Panc1 (cell line): ENCODE measurements around the gene GPR55.

Source experiments
- CTCF ChIP-seq: fragments of 450-650 bp; IDR thresholded peaks from 2 replicates; pipeline ENCODE4 v1.5.1; 2017; ENCODE audit warnings: mild to moderate bottlenecking
- REST ChIP-seq, 2 experiments: IDR thresholded peaks; 2 replicates each; pipeline ENCODE4 v1.6.1; 2011 to 2012; ENCODE audit warnings: low read depth in 2 of 2, control low read depth in 1 of 2, low read length in 1 of 2, mild to moderate bottlenecking in 1 of 2, moderate library complexity in 1 of 2; ENCODE audit not compliant: insufficient read depth in 1 of 2
- SIN3A ChIP-seq: IDR thresholded peaks from 2 replicates; pipeline ENCODE4 v1.6.1; 2012; ENCODE audit warnings: low read depth, mild to moderate bottlenecking, low read length, moderate library complexity, borderline replicate concordance; ENCODE audit not compliant: insufficient read depth
- TCF7L2 ChIP-seq: IDR thresholded peaks from 2 replicates; pipeline ENCODE4 v1.6.1; 2011; ENCODE audit warnings: mild to moderate bottlenecking, low read depth, low read length, inconsistent platforms

- no peak for TF ChIP-seq CTCF
- no peak for TF ChIP-seq TCF7L2
- TF ChIP-seq SIN3A: no peak
- no peak for TF ChIP-seq REST (IDR thresholded peaks at IDR 0.05; ENCODE audit: insufficient read depth in 1 of 2, low read depth in 2 of 2, low read length in 1 of 2)
Observed at GRCh38 chr2:230865307-230865765, 59.7 kb downstream of the GPR55 start.
